ENCODE measurements around the gene UIMC1. TPM values are rescaled to one million over a fixed set of nuclear protein-coding genes. Genes with fewer than 3 reads are reported as not detected.

UIMC1 gene
- total and polyA plus RNA-seq, 5 donors from 2014 or later: 18.0 to 80.7 (median 22.9) TPM

GRCh38 chr5:176887252-176887849, 119.2 kb downstream of the UIMC1 start:
- Histone ChIP-seq H3K36me3 (ENCODE audit: control insufficient read depth, insufficient read depth, low read length) (no peaks in the 10 kb centered on the region), H3K27ac (ENCODE audit: insufficient read depth, low read length, poor library complexity, severe bottlenecking) (no peak overlapping the region), H3K4me3 (ENCODE audit: low read depth, low read length) (no peak overlapping the region), H3K4me1 (ENCODE audit: control insufficient read depth, insufficient read depth, low read length, poor library complexity, severe bottlenecking) (no peaks in the 10 kb centered on the region), H3K27me3 (ENCODE audit: control insufficient read depth, insufficient read depth, low read length) (no peaks in the 10 kb centered on the region), H3K9me3 (ENCODE audit: control insufficient read depth in 2 of 2, low read length in 2 of 2) (no peaks in the 10 kb centered on the region)
- Mint-ChIP-seq H3K36me3 (no peaks in the 10 kb centered on the region), H3K4me1 (peaks cover 0 to 2% (median 0%) of the 10 kb centered on the region in 4 donors), H3K27me3 (peaks cover 13% of the 10 kb centered on the region), H3K27ac (no peak overlapping the region), H3K4me3 (no peak overlapping the region), H3K9me3 (peaks cover 0 to 1% (median 0%) of the 10 kb centered on the region in 7 donors)
- ATAC-seq (ENCODE audit: low read depth in 2 of 2): no peak
- DNase-seq: no peak

GRCh38 chr5:176886336-176887251, 120.0 kb downstream of the UIMC1 start:
- Mint-ChIP-seq H3K9me3 (peaks cover 0 to 1% (median 0%) of the 10 kb centered on the region in 7 donors), H3K4me1 (peaks cover 0 to 2% (median 0%) of the 10 kb centered on the region in 4 donors), H3K36me3 (no peaks in the 10 kb centered on the region), H3K27me3 (peaks cover 10% of the 10 kb centered on the region), H3K4me3 (no peak overlapping the region), H3K27ac (no peak overlapping the region)
- Histone ChIP-seq H3K4me3 (ENCODE audit: low read depth, low read length) (no peak overlapping the region), H3K27ac (ENCODE audit: insufficient read depth, low read length, poor library complexity, severe bottlenecking) (no peak overlapping the region), H3K36me3 (ENCODE audit: control insufficient read depth, insufficient read depth, low read length) (no peaks in the 10 kb centered on the region), H3K4me1 (ENCODE audit: control insufficient read depth, insufficient read depth, low read length, poor library complexity, severe bottlenecking) (no peaks in the 10 kb centered on the region), H3K9me3 (ENCODE audit: control insufficient read depth in 2 of 2, low read length in 2 of 2) (no peaks in the 10 kb centered on the region), H3K27me3 (ENCODE audit: control insufficient read depth, insufficient read depth, low read length) (no peaks in the 10 kb centered on the region)
- no peak for ATAC-seq (ENCODE audit: low read depth in 2 of 2)
- DNase-seq: no peak

- Histone ChIP-seq H3K36me3 (ENCODE audit: control insufficient read depth, insufficient read depth, low read length) (no peaks in the 10 kb centered on the region), H3K9me3 (ENCODE audit: control insufficient read depth in 2 of 2, low read length in 2 of 2) (no peaks in the 10 kb centered on the region), H3K27ac (ENCODE audit: insufficient read depth, low read length, poor library complexity, severe bottlenecking) (no peak overlapping the region), H3K27me3 (ENCODE audit: control insufficient read depth, insufficient read depth, low read length) (no peaks in the 10 kb centered on the region), H3K4me3 (ENCODE audit: low read depth, low read length) (no peak overlapping the region), H3K4me1 (ENCODE audit: control insufficient read depth, insufficient read depth, low read length, poor library complexity, severe bottlenecking) (no peaks in the 10 kb centered on the region)
- no peak overlapping the region for H3K27ac Mint-ChIP-seq
- H3K9me3 Mint-ChIP-seq: no peaks in the 10 kb centered on the region
- H3K36me3 Mint-ChIP-seq: no peaks in the 10 kb centered on the region
- DNase-seq: no peak
- ATAC-seq (ENCODE audit: low read depth in 2 of 2): no peak
- no peak overlapping the region for H3K4me3 Mint-ChIP-seq
- H3K4me1 Mint-ChIP-seq: peaks cover 0 to 2% (median 0%) of the 10 kb centered on the region in 4 donors
- peaks cover 5% of the 10 kb centered on the region for H3K27me3 Mint-ChIP-seq
These were observed 122.0 kb downstream of the UIMC1 start for GRCh38 chr5:176884571-176884890.

- Histone ChIP-seq H3K27ac (ENCODE audit: insufficient read depth, low read length, poor library complexity, severe bottlenecking) (no peak overlapping the region), H3K4me3 (ENCODE audit: low read depth, low read length) (no peak overlapping the region), H3K9me3 (ENCODE audit: control insufficient read depth in 2 of 2, low read length in 2 of 2) (no peaks in the 10 kb centered on the region), H3K36me3 (ENCODE audit: control insufficient read depth, insufficient read depth, low read length) (no peaks in the 10 kb centered on the region), H3K4me1 (ENCODE audit: control insufficient read depth, insufficient read depth, low read length, poor library complexity, severe bottlenecking) (no peaks in the 10 kb centered on the region), H3K27me3 (ENCODE audit: control insufficient read depth, insufficient read depth, low read length) (no peaks in the 10 kb centered on the region)
- peaks cover 0 to 2% (median 0%) of the 10 kb centered on the region in 4 donors for H3K4me1 Mint-ChIP-seq
- no peak overlapping the region for H3K4me3 Mint-ChIP-seq
- H3K9me3 Mint-ChIP-seq: no peaks in the 10 kb centered on the region
- H3K27ac Mint-ChIP-seq: no peak overlapping the region
- no peaks in the 10 kb centered on the region for H3K36me3 Mint-ChIP-seq
- DNase-seq (no peak), ATAC-seq (ENCODE audit: low read depth in 2 of 2) (no peak)
- H3K27me3 Mint-ChIP-seq: peaks cover 5% of the 10 kb centered on the region
These were observed 122.6 kb downstream of the UIMC1 start for GRCh38 chr5:176883700-176884570.

- DNase-seq (no peak), ATAC-seq (ENCODE audit: low read depth in 2 of 2) (no peak)
- Mint-ChIP-seq H3K4me3 (no peak overlapping the region), H3K36me3 (no peaks in the 10 kb centered on the region), H3K27me3 (peaks cover 5% of the 10 kb centered on the region), H3K9me3 (no peaks in the 10 kb centered on the region), H3K4me1 (peaks cover 0 to 2% (median 0%) of the 10 kb centered on the region in 4 donors), H3K27ac (peak overlapping the region in 1 of 3 donors; percentile 9)
- no peaks in the 10 kb centered on the region for H3K27me3 ChIP-seq (ENCODE audit: control insufficient read depth, insufficient read depth, low read length)
- H3K27ac ChIP-seq (ENCODE audit: insufficient read depth, low read length, poor library complexity, severe bottlenecking): no peak overlapping the region
- no peaks in the 10 kb centered on the region for H3K9me3 ChIP-seq (ENCODE audit: control insufficient read depth in 2 of 2, low read length in 2 of 2)
- no peak overlapping the region for H3K4me3 ChIP-seq (ENCODE audit: low read depth, low read length)
- no peaks in the 10 kb centered on the region for H3K36me3 ChIP-seq (ENCODE audit: control insufficient read depth, insufficient read depth, low read length)
- no peaks in the 10 kb centered on the region for H3K4me1 ChIP-seq (ENCODE audit: control insufficient read depth, insufficient read depth, low read length, poor library complexity, severe bottlenecking)
These were observed 124.0 kb downstream of the UIMC1 start for GRCh38 chr5:176882567-176882903.

DNA sequence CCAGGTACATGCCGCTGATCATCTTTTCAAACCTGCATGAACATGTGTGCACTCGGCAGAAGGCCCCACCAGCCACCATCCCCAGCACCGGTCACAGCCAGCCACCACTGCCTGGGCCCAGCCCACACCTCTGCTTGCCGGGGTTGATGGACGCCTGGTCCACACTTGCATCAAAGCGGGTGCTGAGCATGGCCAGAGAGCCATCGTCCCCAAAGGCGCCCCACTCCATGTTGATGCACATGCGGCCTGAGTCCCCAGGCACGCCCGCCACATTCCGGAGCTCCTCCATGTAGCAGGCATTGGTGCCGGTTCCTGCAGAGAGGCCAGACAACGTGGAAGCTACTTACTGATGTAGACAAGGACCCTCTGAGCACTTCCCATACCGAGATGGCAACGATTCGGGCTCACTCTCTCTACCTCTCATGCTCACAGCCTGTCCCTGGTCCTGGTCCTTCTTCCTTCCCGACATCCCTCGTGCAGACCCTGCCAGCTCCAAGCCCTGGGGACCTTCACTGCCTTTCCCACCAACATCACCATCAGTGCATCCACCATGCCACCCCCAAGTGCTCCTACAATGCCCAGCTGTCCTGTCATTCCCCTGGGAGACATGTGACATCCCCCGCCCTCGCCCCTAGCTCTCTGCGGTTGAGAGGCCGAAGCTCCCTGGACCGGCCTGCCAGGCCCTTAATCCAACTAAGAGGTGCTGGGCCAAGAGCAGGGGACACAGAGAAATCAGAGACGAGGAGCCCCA, 124.6 kb downstream of the UIMC1 start:
- Histone ChIP-seq H3K36me3 (ENCODE audit: control insufficient read depth, insufficient read depth, low read length) (no peaks in the 10 kb centered on the region), H3K9me3 (ENCODE audit: control insufficient read depth in 2 of 2, low read length in 2 of 2) (no peaks in the 10 kb centered on the region), H3K4me1 (ENCODE audit: control insufficient read depth, insufficient read depth, low read length, poor library complexity, severe bottlenecking) (no peaks in the 10 kb centered on the region), H3K27me3 (ENCODE audit: control insufficient read depth, insufficient read depth, low read length) (no peaks in the 10 kb centered on the region), H3K27ac (ENCODE audit: insufficient read depth, low read length, poor library complexity, severe bottlenecking) (no peak overlapping the region), H3K4me3 (ENCODE audit: low read depth, low read length) (no peak overlapping the region)
- Mint-ChIP-seq H3K27me3 (peaks cover 5% of the 10 kb centered on the region), H3K9me3 (no peaks in the 10 kb centered on the region), H3K27ac (no peak overlapping the region), H3K36me3 (no peaks in the 10 kb centered on the region), H3K4me1 (peaks cover 0 to 2% (median 0%) of the 10 kb centered on the region in 4 donors), H3K4me3 (no peak overlapping the region)
- ATAC-seq (ENCODE audit: low read depth in 2 of 2) (no peak), DNase-seq (no peak)

DNA sequence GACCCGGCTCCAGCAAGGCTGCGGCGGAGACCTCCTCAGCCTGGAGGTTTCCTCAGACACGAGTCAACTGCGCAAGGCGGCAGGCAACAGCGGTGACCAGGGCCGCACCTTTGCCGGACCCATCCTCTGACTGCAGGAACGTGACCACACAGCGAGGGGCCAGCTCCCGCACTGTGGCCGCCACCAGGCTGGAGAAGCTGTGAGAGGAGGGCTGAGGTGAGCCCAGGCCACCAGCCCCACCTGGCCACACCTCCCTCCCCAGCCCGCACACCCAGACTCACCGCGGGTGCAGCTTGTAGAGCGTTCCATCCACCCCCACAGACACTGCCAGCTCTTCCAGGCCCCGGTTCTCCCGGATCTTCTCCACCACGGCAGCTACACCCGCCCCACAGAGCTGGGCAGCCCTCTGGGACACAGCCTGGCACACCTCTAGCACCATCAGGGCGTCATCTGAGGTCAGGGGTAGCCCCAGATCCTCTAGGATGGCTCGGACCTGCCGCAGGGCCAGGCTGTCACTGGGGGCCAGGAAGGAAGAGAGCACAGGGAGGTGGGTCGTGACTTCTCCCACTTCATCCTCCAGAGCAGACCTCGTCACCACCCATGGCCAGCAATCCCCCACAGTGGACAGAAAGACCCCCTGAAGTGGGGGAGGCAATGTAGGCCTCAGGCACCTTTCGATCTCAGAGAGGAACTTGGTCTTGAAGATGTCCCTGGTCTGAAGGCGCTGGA, 125.4 kb downstream of the UIMC1 start:
- Histone ChIP-seq H3K36me3 (ENCODE audit: control insufficient read depth, insufficient read depth, low read length) (no peaks in the 10 kb centered on the region), H3K9me3 (ENCODE audit: control insufficient read depth in 2 of 2, low read length in 2 of 2) (no peaks in the 10 kb centered on the region), H3K27me3 (ENCODE audit: control insufficient read depth, insufficient read depth, low read length) (no peaks in the 10 kb centered on the region), H3K27ac (ENCODE audit: insufficient read depth, low read length, poor library complexity, severe bottlenecking) (no peak overlapping the region), H3K4me1 (ENCODE audit: control insufficient read depth, insufficient read depth, low read length, poor library complexity, severe bottlenecking) (no peaks in the 10 kb centered on the region), H3K4me3 (ENCODE audit: low read depth, low read length) (no peak overlapping the region)
- DNase-seq (no peak), ATAC-seq (ENCODE audit: low read depth in 2 of 2) (no peak)
- Mint-ChIP-seq H3K36me3 (no peaks in the 10 kb centered on the region), H3K27ac (no peak overlapping the region), H3K4me1 (peaks cover 0 to 3% (median 1%) of the 10 kb centered on the region in 4 donors), H3K27me3 (peaks cover 5% of the 10 kb centered on the region), H3K9me3 (no peaks in the 10 kb centered on the region), H3K4me3 (no peak overlapping the region)
